Stimulated activated CD8-positive, alpha-beta memory T cell treated with anti-CD3 and anti-CD28 coated beads, Interleukin-4, amount 100 ng/mL, for 24 hours (primary cell): ENCODE results near the gene OPTC.
"Not testable (repeated sequence)": the region's sequence is repeated elsewhere in the genome, so short reads cannot be mapped to it uniquely, and the experiment has no call there.

ENCODE experiments used
- DNase-seq: peaks from one replicate; pipeline ENCODE4 v3.0.0-alpha.2; 2020; ENCODE audit warnings: low read depth

The OPTC gene

GRCh38 chr1:203493901-203494300 is at the start of gene OPTC:
OPTC (plus strand) TSS chr1:203494153; CDS start chr1:203496006, 1,853 bp downstream.
- DNase-seq = no peak

- no peak for DNase-seq
These were observed 49.8 kb upstream of the OPTC start for GRCh38 chr1:203444171-203444576.

- DNase-seq = no peak
These were observed 46.8 kb upstream of the OPTC start for GRCh38 chr1:203447151-203447550.

GRCh38 chr1:203447598-203447997 is 46.4 kb upstream of the OPTC start:
- not testable (repeated sequence) for DNase-seq

GRCh38 chr1:203448521-203449061 is 45.4 kb upstream of the OPTC start:
- no peak for DNase-seq

- DNase-seq = no peak
These were observed 44.0 kb upstream of the OPTC start for GRCh38 chr1:203450001-203450400.

GRCh38 chr1:203450479-203451149 is 43.3 kb upstream of the OPTC start:
- no peak for DNase-seq

- DNase-seq = no peak
These were observed 41.8 kb upstream of the OPTC start for GRCh38 chr1:203451836-203452784.

GRCh38 chr1:203453016-203453415 is 40.9 kb upstream of the OPTC start:
- no peak for DNase-seq

- no peak for DNase-seq
These were observed 40.3 kb upstream of the OPTC start for GRCh38 chr1:203453616-203454015.

- no peak for DNase-seq
These were observed 38.9 kb upstream of the OPTC start for GRCh38 chr1:203454986-203455471.

GRCh38 chr1:203455706-203456105 is 38.2 kb upstream of the OPTC start:
- no peak for DNase-seq

- DNase-seq = no peak
These were observed 37.4 kb upstream of the OPTC start for GRCh38 chr1:203456577-203456976.

GRCh38 chr1:203458078-203458477 is 35.9 kb upstream of the OPTC start:
- no peak for DNase-seq

GRCh38 chr1:203459671-203460201 is 34.2 kb upstream of the OPTC start:
- no peak for DNase-seq

- no peak for DNase-seq
These were observed 32.2 kb upstream of the OPTC start for GRCh38 chr1:203461717-203462116.

GRCh38 chr1:203462143-203462542 is 31.8 kb upstream of the OPTC start:
- no peak for DNase-seq

- DNase-seq = no peak
These were observed 31.1 kb upstream of the OPTC start for GRCh38 chr1:203462878-203463277.

GRCh38 chr1:203463469-203464062 is 30.4 kb upstream of the OPTC start:
- DNase-seq = no peak

GRCh38 chr1:203464226-203464625 is 29.7 kb upstream of the OPTC start:
- no peak for DNase-seq

GRCh38 chr1:203464743-203465142 is 29.2 kb upstream of the OPTC start:
- no peak for DNase-seq

GRCh38 chr1:203465146-203465798 is 28.7 kb upstream of the OPTC start:
- DNase-seq = no peak
